ENCODE data around the gene HERC6.

HERC6 gene

GRCh38 chr4:88396681-88397080, 18.0 kb downstream of the HERC6 start:
- TF ChIP-seq NFIC (IDR thresholded peaks at IDR 0.05) (no peak), REST (IDR thresholded peaks at IDR 0.05; ENCODE audit: low read depth) (no peak), EP300 (IDR thresholded peaks at IDR 0.05; ENCODE audit: borderline replicate concordance) (no peak), TCF12 (IDR thresholded peaks at IDR 0.05; ENCODE audit: low read depth) (no peak), YY1 (IDR thresholded peaks at IDR 0.05; ENCODE audit: low read depth) (no peak), FOXM1 (IDR thresholded peaks at IDR 0.05; ENCODE audit: borderline replicate concordance, low read depth) (no peak), MAX (IDR thresholded peaks at IDR 0.05) (no peak), USF1 (IDR thresholded peaks at IDR 0.05) (no peak)

DNA sequence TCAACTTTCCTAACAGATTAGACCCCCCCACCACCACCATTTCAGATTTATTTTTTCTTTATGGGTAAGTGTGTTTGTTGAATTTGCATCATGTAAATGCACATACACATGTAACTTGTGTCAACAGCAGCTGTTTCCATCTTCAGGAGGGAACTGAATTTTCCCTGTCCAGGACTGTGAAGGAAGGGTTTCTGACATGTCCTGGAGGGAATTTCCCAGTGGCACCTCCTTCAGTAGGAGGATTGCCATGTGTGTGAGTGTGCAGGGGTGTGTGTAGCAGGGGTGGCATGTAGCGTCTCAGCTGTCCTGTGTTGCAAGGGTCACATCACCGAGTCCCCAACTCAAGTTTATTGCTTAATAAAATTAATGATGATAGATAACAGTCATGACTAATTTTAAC, 19.7 kb downstream of the HERC6 start:
- TF ChIP-seq FOXM1 (IDR thresholded peaks at IDR 0.05; ENCODE audit: borderline replicate concordance, low read depth) (no peak), CREB1 (IDR thresholded peaks at IDR 0.05; ENCODE audit: low read depth) (no peak)

- no peak for TF ChIP-seq EGR1 (IDR thresholded peaks at IDR 0.05)
- TF ChIP-seq FOXM1 (IDR thresholded peaks at IDR 0.05; ENCODE audit: borderline replicate concordance, low read depth): no peak
- TF ChIP-seq CREB1 (IDR thresholded peaks at IDR 0.05; ENCODE audit: low read depth): no peak
- no peak for TF ChIP-seq YY1 (IDR thresholded peaks at IDR 0.05; ENCODE audit: low read depth)
- no peak for TF ChIP-seq MAX (IDR thresholded peaks at IDR 0.05)
- no peak for TF ChIP-seq TEAD4 (IDR thresholded peaks at IDR 0.05)
- TF ChIP-seq USF1 (IDR thresholded peaks at IDR 0.05): no peak
- no peak for TF ChIP-seq NFIC (IDR thresholded peaks at IDR 0.05)
- TF ChIP-seq CEBPB (IDR thresholded peaks at IDR 0.05): no peak
Observed at GRCh38 chr4:88409206-88409605, 30.6 kb downstream of the HERC6 start.

DNA sequence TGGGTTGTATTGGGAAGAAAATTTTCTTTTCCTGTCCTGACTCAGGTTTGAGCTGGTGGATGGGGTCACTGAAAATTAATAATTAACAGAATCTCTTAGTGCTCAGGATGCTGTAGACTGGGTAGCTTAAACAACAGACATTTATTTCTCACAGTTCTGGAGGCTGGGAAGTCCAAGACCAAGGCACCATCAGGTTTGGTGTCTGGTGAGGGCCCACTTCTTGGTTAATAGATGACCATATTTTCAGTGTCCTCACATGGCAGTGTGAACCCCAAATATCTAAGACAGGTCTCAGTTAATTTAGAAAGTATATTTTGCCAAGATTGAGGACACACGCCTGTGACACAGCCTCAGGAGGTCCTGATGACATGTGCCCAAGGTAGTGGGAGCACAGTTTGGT, 31.1 kb downstream of the HERC6 start:
- TF ChIP-seq CREB1 (IDR thresholded peaks at IDR 0.05; ENCODE audit: low read depth): no peak
- no peak for TF ChIP-seq REST (IDR thresholded peaks at IDR 0.05; ENCODE audit: low read depth)
- no peak for TF ChIP-seq TAF1 (IDR thresholded peaks at IDR 0.05; ENCODE audit: low read depth)
- TF ChIP-seq NFIC (IDR thresholded peaks at IDR 0.05): no peak

DNA sequence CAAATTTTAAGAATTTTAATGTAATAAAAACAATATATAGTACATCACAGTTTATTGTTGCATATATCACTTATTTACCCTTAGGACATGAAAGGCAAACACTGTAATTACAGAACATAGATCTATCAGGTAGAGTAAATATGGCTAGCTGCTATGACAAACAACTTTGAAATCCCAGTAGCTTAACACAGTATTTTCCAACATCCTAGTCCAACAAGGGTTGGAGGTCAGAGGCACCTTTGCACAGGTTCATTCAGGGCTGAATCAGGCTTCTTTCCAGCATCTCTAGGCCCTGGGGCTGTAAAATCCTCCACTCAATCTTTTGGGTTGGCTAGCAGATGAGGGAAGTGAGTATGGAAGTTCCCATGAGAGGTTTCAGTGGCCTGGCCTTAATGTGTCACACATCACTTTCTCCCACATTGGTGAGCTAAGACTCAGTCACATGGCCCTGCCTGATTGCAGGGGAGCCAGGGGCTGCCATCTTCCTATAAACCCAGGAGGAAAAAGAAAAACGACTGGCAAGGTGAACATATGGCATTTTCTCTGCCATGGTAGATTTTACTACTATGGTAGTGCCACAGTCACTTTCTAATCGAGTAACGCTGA, 32.9 kb downstream of the HERC6 start:
- TF ChIP-seq FOXM1 (IDR thresholded peaks at IDR 0.05; ENCODE audit: borderline replicate concordance, low read depth): no peak
- TF ChIP-seq NFIC (IDR thresholded peaks at IDR 0.05): no peak
- TF ChIP-seq EP300 (IDR thresholded peaks at IDR 0.05; ENCODE audit: borderline replicate concordance): no peak
- TF ChIP-seq CEBPB (IDR thresholded peaks at IDR 0.05): no peak
- no peak for TF ChIP-seq TCF12 (IDR thresholded peaks at IDR 0.05; ENCODE audit: low read depth)
- no peak for TF ChIP-seq TEAD4 (IDR thresholded peaks at IDR 0.05)
- no peak for TF ChIP-seq USF1 (IDR thresholded peaks at IDR 0.05)
- no peak for TF ChIP-seq EGR1 (IDR thresholded peaks at IDR 0.05)
- no peak for TF ChIP-seq REST (IDR thresholded peaks at IDR 0.05; ENCODE audit: low read depth)
- TF ChIP-seq TAF1 (IDR thresholded peaks at IDR 0.05; ENCODE audit: low read depth): no peak
- no peak for TF ChIP-seq YY1 (IDR thresholded peaks at IDR 0.05; ENCODE audit: low read depth)
- TF ChIP-seq RAD21 (IDR thresholded peaks at IDR 0.05; ENCODE audit: low read depth): no peak
- TF ChIP-seq ZBTB7A (IDR thresholded peaks at IDR 0.05; ENCODE audit: low read depth): no peak
- TF ChIP-seq MAX (IDR thresholded peaks at IDR 0.05): no peak
